ENCODE measurements around the gene PFDN6.
"Not testable (repeated sequence)": the region's sequence is repeated elsewhere in the genome, so short reads cannot be mapped to it uniquely, and the experiment has no call there.

PFDN6 gene

GRCh38 chr6:33273924-33274902 is 15.2 kb upstream of the PFDN6 start:
- DNase-seq: no peak

DNA sequence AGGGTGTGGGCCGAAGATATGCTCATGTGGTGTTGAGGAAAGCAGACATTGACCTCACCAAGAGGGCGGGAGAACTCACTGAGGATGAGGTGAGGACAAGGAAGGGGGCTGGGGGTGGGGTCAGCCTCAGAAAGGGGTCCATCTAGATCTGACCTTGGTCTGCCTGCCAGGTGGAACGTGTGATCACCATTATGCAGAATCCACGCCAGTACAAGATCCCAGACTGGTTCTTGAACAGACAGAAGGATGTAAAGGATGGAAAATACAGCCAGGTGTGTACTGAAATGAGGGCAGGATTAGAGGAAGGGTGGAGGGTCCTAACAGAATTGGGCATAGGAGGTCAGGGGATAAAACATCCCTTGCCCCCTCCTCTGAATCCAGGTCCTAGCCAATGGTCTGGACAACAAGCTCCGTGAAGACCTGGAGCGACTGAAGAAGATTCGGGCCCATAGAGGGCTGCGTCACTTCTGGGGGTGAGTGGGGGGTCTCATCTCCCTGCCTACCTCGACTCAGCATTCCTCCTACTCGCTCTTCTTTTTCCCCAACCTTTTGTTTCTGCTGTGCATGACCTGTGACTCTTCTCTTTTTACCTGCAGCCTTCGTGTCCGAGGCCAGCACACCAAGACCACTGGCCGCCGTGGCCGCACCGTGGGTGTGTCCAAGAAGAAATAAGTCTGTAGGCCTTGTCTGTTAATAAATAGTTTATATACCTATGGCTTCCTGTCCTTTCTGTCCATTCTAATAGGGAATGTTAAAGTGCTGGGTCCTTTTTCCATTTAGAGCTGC is 13.4 kb upstream of the PFDN6 start:
- not testable (repeated sequence) for DNase-seq

DNA sequence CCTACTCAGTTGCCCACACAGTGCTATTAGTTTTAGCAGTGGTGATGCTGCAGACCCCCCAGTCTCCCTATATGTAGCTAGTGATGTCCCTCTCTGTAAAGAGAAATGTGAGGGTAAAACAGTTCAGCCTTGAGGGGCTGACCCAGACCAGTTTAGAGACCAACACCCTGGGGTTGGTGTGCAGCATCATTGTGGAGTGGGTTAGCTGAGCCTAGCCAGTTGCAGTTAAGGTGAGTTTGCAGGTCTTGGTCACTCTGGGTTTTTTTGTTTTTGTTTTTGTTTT is 12.9 kb upstream of the PFDN6 start:
- DNase-seq: no peak

DNA sequence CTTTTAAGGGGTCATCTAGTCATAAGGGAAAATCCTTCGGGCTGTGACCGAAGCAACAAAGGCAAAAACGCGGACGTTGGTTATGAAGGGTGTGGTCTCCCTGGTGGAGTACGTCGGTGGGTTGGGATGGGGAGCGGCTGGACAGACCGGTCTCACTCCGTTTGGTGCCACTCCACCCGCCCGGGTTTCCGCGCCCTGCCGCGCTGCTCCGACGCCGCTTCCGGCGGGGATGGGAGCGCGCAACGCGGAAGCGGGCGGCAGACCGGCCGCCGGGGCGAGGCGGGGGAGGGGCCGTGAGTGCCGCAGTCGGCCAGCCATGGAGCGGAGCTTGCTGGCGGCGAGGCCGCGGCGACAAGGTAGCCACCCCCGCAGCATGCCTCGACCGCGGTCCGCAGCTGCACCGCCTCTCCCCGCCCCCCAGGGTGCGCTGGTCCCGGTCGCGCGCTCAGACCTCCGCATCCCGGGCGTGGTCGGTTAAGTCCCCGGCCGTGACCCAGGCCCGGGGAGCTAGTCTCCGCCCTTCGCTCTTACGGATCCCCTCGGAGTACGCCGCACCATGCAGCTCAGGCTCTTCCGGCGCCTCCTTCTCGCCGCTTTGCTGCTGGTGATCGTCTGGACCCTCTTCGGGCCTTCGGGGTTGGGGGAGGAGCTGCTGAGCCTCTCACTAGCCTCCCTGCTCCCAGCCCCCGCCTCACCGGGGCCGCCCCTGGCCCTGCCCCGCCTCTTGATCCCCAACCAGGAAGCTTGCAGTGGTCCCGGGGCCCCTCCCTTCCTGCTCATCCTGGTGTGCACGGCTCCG is 12.3 kb upstream of the PFDN6 start, which contains the start of gene B3GALT4:
Gene B3GALT4, plus strand, starts transcription at position 260 of the 799 bp plus-strand sequence. Its CDS starts 297 bp downstream, at position 557.
- peak; percentile 76 for DNase-seq

DNA sequence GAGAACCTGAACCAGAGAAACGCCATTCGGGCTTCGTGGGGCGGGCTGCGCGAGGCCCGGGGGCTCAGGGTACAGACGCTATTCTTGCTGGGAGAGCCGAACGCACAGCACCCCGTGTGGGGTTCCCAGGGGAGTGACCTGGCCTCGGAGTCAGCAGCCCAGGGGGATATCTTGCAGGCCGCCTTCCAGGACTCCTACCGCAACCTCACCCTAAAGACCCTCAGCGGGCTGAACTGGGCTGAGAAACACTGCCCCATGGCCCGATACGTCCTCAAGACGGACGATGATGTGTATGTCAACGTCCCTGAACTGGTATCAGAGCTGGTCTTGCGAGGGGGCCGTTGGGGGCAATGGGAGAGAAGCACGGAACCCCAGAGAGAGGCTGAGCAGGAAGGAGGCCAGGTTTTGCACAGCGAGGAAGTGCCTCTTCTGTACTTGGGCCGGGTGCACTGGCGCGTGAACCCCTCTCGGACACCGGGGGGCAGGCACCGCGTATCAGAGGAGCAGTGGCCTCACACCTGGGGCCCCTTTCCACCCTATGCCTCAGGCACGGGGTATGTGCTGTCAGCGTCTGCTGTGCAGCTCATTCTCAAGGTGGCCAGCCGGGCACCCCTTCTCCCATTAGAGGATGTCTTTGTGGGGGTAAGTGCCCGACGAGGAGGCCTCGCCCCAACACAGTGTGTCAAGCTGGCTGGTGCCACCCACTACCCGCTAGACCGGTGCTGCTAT is 11.6 kb upstream of the PFDN6 start:
- DNase-seq: no peak

DNA sequence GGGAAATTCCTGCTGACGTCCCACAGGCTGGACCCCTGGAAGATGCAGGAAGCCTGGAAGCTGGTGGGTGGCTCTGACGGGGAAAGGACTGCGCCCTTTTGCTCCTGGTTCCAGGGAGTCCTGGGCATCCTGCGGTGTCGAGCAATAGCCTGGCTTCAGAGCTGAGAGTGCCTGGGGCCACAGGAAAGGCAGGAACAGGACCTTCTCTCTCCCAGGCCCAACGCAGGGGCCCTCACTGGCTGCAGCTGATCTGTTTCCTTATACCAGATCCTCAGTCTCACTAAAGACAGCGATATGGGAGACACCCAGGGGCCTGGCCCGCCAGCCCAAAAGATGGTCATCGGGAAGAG is 11.0 kb upstream of the PFDN6 start:
- DNase-seq: no peak

DNA sequence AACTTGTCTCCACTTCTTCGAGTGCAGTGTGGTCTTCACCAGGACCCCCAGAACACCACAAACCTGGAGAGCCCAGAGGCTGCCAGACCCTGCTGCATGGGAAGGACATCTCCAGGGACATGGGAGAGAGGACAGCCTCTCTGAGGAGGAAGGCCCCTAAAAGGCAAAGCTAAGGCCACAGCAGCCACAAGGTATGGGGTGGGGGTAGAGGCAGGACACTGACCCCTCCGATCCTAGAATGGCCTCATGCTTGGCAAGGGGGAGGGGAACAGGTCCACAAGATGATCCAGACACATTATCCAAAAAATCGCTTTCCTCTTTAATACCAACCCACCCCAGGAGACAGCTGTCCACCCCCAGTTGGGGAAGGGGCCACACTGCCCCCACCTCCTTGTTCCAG is 10.6 kb upstream of the PFDN6 start:
- DNase-seq: no peak

GRCh38 chr6:33279257-33279695 is 10.1 kb upstream of the PFDN6 start:
- DNase-seq: no peak

DNA sequence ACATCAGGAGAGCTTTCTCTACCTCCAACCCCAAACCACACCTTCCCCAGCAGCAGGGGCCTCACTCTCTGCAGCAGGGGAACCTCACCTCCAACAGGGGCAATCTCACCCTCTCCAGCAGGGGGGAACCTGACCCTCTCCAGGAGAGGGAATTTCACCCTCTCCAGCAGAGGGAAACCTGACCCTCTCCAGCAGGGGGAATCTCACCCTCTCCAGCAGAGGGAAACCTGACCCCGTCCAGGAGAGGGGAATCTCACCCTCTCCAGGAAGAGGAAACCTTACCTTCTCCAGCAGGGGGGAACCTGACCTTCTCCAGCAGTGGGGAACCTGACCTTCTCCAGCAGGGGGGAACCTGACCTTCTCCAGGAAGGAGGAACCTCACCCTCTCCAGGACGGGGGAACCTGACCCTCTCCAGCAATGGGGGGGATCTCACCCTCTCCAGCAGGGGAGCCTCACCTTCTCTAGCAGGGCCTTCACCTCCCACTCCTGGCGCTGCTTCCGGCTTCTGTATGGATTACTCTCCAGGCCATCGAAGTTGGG is 9.4 kb upstream of the PFDN6 start:
- DNase-seq: peak; percentile 48

GRCh38 chr6:33280539-33280938 is 8.9 kb upstream of the PFDN6 start:
- no peak for DNase-seq

- DNase-seq: not testable (repeated sequence)
Observed at GRCh38 chr6:33285214-33285613, 4.2 kb upstream of the PFDN6 start.

DNA sequence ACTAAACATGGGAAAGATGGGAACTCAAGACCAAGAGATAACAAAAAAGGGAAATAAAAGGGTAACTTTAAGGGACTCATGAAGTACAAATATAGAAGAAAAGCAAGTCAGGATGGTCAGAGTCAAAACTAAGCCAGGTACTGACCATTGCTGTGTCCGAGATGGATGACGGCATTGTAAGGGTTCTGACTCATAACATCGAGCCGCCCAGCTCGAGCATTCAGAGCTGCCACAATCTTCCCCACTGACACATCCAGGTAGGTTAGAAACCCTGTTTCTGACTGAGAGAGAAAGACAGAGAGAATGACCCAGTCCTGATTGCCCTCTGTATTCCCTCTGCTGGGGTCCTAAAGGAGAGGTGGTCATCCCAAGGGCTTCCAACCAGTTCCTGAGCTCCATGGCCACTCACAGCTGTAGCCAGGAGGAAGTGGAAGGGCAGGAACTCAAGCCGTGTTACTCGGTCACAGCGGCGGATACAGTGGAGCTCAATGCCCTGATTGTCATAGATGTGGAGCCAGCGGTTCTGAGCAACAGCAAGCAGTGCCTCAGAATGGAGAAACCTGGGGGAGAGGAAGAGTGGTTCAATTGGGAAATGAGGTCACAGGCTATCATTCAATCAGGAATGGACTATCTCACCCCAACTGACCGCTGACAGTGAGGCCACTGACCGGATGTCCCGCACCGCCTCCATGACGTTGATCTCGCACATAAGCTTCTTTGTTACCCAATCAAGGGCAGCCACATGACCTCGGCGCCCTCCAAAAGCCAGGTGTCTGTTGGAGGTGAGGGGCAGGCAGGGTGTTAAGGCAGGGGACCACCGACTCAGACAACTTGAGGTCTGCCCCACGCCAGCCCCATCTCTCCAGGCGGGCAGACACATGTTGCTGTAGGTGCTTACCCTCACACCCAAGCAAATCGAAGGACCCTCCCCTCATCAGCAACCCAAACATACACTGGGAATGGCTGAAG is 2.2 kb upstream of the PFDN6 start:
- DNase-seq: no peak

DNA sequence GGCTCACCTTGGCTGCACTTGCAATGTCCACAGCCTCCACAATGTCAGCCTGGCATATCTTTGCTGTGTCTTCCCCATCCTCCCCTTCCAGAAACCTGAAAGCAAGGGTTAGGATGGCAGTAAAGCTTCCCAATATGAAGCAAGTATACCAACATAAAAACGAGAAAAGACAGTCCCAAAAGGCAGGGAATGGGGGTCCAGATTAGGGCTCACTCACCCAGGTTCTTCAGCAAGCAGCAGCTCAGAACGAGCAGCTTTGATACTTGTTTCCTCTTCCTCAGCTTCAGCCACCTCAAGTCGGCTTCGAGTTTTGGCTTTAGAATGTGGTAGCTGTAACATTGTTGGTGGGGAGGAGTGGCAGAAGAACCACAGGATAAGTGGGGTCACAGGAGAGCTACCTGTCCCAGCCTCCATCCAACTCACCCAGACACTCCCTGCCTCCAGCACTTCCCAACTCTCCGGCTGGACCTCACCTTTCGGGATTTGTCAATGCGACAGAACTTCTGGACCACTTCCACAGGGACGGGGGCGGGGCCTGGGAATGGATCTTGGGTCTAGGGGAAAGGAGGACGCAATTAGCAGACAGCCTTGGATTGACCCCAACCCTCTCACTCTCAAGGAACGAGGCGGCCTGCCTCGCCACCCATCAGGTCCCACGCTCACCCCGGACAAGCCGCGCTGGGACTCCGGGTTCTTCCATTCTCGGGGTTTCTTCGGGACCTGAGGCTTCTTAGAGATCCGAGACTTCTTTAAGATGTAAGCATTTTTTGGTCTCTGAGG is 1.1 kb upstream of the PFDN6 start:
- no peak for DNase-seq

- no peak for DNase-seq
Observed at GRCh38 chr6:33289784-33290315, 449 bp downstream of the PFDN6 start.

GRCh38 chr6:33290459-33290858 is 1.1 kb downstream of the PFDN6 start:
- no peak for DNase-seq

GRCh38 chr6:33292996-33293682 is 3.7 kb downstream of the PFDN6 start:
- DNase-seq: no peak

GRCh38 chr6:33294086-33294823 is 4.9 kb downstream of the PFDN6 start:
- DNase-seq: no peak

DNA sequence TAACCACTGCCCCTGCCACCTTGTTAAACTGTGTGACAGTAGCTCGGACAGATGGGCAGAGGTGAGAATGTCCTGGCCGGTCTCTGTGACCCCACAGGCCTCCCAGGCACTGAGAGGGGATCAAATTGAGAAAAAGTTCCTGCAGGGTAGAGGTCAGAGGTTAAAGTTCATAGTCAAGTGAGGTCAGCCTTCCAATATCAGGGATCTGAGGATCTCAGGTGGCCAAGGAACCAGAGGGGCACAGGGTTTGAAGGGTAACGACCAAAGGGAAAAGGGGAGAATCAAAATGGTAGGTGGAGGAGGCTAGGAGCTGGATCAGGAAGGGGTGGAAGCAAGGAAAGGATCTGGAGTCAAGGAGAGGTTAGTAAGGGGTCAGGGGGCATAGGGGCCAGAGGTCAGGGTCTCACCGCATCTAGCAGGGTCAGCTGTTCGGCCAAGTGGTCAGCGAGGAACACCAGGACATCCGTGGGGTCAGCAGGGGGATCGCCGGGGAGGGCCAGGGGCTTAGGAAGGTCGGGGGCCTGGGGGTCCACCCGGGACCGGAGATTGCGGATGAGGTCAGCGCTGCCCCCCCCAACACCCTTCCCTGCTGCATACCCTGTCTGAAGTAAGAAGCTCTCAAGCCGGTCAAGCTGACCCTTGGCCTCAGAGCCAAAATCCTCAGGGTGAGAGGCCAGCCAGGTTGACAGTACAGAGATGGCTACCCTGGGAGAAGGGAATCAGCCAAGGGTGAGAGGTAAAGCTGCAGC is 6.4 kb downstream of the PFDN6 start:
- DNase-seq: no peak

All from NCI-H526 treated with DMSO at 0.1 percent for 48 hours (cell line).